Spleen (tissue), 11 donors: ENCODE measurements around the gene LYPLA2. TPM values are rescaled to one million over a fixed set of nuclear protein-coding genes. Genes with fewer than 3 reads are reported as not detected.

Experiments used
- DNase-seq: peaks from one replicate; pipeline ENCODE4 v3.0.0-alpha.2; 2020
- H3K27ac ChIP-seq, 8 donors: fragments of 200-600 bp; sonication (generic) in 7 of 8; 1 replicate in 4 of 8; 2 replicates in 4 of 8; pipeline versions ENCODE4 v1.5.0 to v1.8.0; 2016 to 2021; ENCODE audit warnings: inconsistent platforms in 4 of 8, mild to moderate bottlenecking in 4 of 8, moderate library complexity in 1 of 8
- H3K27me3 ChIP-seq, 7 donors: fragments of 200-600 bp; sonication (generic) in 6 of 7; replicated peaks in 1 of 7; 1 replicate in 4 of 7; 2 replicates in 3 of 7; pipeline versions ENCODE4 v1.5.0 to v1.8.0; 2016 to 2021; ENCODE audit warnings: inconsistent platforms in 3 of 7, mild to moderate bottlenecking in 1 of 7
- H3K36me3 ChIP-seq, 6 donors: fragments of 200-600 bp; sonication (generic) in 5 of 6; 1 replicate in 4 of 6; 2 replicates in 2 of 6; pipeline versions ENCODE4 v1.5.0 to v1.8.0; 2016 to 2021; ENCODE audit warnings: inconsistent platforms in 2 of 6
- H3K4me1 ChIP-seq, 6 donors: fragments of 200-600 bp; sonication (generic) in 5 of 6; 1 replicate in 3 of 6; 2 replicates in 3 of 6; pipeline versions ENCODE4 v1.5.0 to v1.8.0; 2016 to 2021; ENCODE audit warnings: inconsistent platforms in 3 of 6
- H3K4me3 ChIP-seq, 8 donors: fragments of 200-600 bp; sonication (generic) in 7 of 8; 1 replicate in 4 of 8; 2 replicates in 4 of 8; pipeline versions ENCODE4 v1.5.0 to v1.8.0; 2016 to 2021; ENCODE audit warnings: inconsistent platforms in 4 of 8, mild to moderate bottlenecking in 4 of 8, moderate library complexity in 2 of 8
- H3K9me3 ChIP-seq, 8 donors: fragments of 200-600 bp; sonication (generic) in 7 of 8; 1 replicate in 4 of 8; 2 replicates in 4 of 8; pipeline versions ENCODE4 v1.5.0 to v1.8.0; 2016 to 2021; ENCODE audit warnings: inconsistent platforms in 4 of 8
- CTCF ChIP-seq, 11 experiments: fragments of 200-600 bp in 7 of 11; fragments of 450-650 bp in 4 of 11; sonication (generic) in 4 of 11; IDR thresholded peaks in 8 of 11; conservative IDR thresholded peaks in 3 of 11; 1 replicate in 7 of 11; 2 replicates in 4 of 11; pipeline versions ENCODE4 v1.4.0 to v1.8.0; 2016 to 2021; ENCODE audit warnings: antibody characterized with exemption in 11 of 11, inconsistent platforms in 4 of 11, mild to moderate bottlenecking in 1 of 11
- POLR2A ChIP-seq, 3 donors: fragments of 450-650 bp; IDR thresholded peaks; one replicate each; pipeline ENCODE4 v1.5.1; 2017; ENCODE audit warnings: antibody characterized with exemption in 3 of 3, mild to moderate bottlenecking in 1 of 3
- POLR2AphosphoS5 ChIP-seq, 3 donors: sonication (generic); formaldehyde crosslinking; IDR thresholded peaks; one replicate each; pipeline ENCODE4 v1.5.1; 2017; ENCODE audit warnings: antibody characterized with exemption in 3 of 3
- WGBS, 5 donors: extraction: QIAGEN DNeasy Blood & Tissue Kit in 3 of 5; methylation state at CpG; one replicate each; pipeline versions ENCODE4 v1.1.5 to v1.1.7; 2013 to 2018; 5-methylcytosine and 5-hydroxymethylcytosine counted together
- intact Hi-C: fragments of 100-400 bp; cut with DNase I; formaldehyde crosslinking; loops from one replicate; pipeline ENCODE4 v1.15.0; 2023; ENCODE audit warnings: low total_unique reads
- polyA plus RNA-seq, 3 donors: library from polyadenylated mRNA; stranded (reverse); fragments of 200-250 nt; gene quantifications; one replicate each; pipeline ENCODE4 v1.2.1, GENCODE V29; 2013
- total RNA-seq, 7 donors: library from RNA; depleted of rRNA in 3 of 7; stranded (reverse); fragments of >200 nt in 3 of 7; fragmentation: NEBNext Ultra II Directional in 4 of 7; extraction: Animal tissue kit (Norgen Biotek cat#: 25700) in 4 of 7; gene quantifications; one replicate each; pipeline versions ENCODE4 v1.1.0 to v1.2.1, GENCODE V29; 2016 to 2021
- donor health status: healthy with polysubstance abuse.
- donor health status: DM: no; HTN: no; CAD: no; lungs with moderate emphysema.
- donor health status: DM: no; HTN: no; CAD: no.
- donor health status: Bipolar disorder and iron deficiency.
- donor health status: healthy.
- donor health status: DM: no; HTN: no; CAD: no.
- donor health status: DM: yes; HTN: yes; CAD: no.

The LYPLA2 gene
- total and polyA plus RNA-seq, 10 donors: 46.9 to 87.5 (median 55.8) TPM

GRCh38 chr1:23772049-23772853, 18.7 kb upstream of the LYPLA2 start:
- Histone ChIP-seq H3K27ac (no peak overlapping the region), H3K4me1 (peaks cover 3 to 26% (median 13%) of the 10 kb centered on the region in 6 donors), H3K4me3 (no peak overlapping the region), H3K27me3 (no peaks in the 10 kb centered on the region), H3K36me3 (peaks cover 0 to 34% (median 3%) of the 10 kb centered on the region in 6 donors), H3K9me3 (no peaks in the 10 kb centered on the region)
- WGBS, 5 donors: 21 to 22% (median 21%) methylated on average over 13 to 14 of the region's 14 CpGs
- intact Hi-C loops: no loop called here
- peak; percentile 96 for DNase-seq
- no peak for TF ChIP-seq POLR2A (IDR thresholded peaks at IDR 0.05)
- TF ChIP-seq POLR2AphosphoS5 (IDR thresholded peaks at IDR 0.05): peak in 2 of 3 donors; percentile 37 to 63
- peak; percentile 73 to 96 (median 92) for TF ChIP-seq CTCF (IDR thresholded peaks at IDR 0.05 in 8 of 11, conservative IDR thresholded peaks at IDR 0.05 in 3 of 11)

- no peak overlapping the region for H3K27ac ChIP-seq
Measured at GRCh38 chr1:23772854-23773242, 18.1 kb upstream of the LYPLA2 start.

GRCh38 chr1:23774174-23774880, 16.6 kb upstream of the LYPLA2 start:
- TF ChIP-seq POLR2AphosphoS5 (IDR thresholded peaks at IDR 0.05) (no peak), POLR2A (IDR thresholded peaks at IDR 0.05) (no peak), CTCF (IDR thresholded peaks at IDR 0.05 in 8 of 11, conservative IDR thresholded peaks at IDR 0.05 in 3 of 11) (no peak)
- Histone ChIP-seq H3K4me3 (no peak overlapping the region), H3K36me3 (peaks cover 0 to 18% (median 3%) of the 10 kb centered on the region in 6 donors), H3K27ac (no peak overlapping the region), H3K9me3 (no peaks in the 10 kb centered on the region), H3K27me3 (no peaks in the 10 kb centered on the region), H3K4me1 (peaks cover 15 to 42% (median 28%) of the 10 kb centered on the region in 6 donors)
- intact Hi-C loops: no loop called here
- no peak for DNase-seq
- WGBS, 5 donors: 75 to 84% (median 83%) methylated on average over 6 of the region's 6 CpGs

More at GRCh38 chr1:23772854-23773242, 18.1 kb upstream of the LYPLA2 start:
- peaks cover 0 to 28% (median 3%) of the 10 kb centered on the region in 6 donors for H3K36me3 ChIP-seq
- H3K4me3 ChIP-seq: no peak overlapping the region
- TF ChIP-seq POLR2A (IDR thresholded peaks at IDR 0.05): no peak
- TF ChIP-seq POLR2AphosphoS5 (IDR thresholded peaks at IDR 0.05): no peak
- TF ChIP-seq CTCF (IDR thresholded peaks at IDR 0.05 in 8 of 11, conservative IDR thresholded peaks at IDR 0.05 in 3 of 11): no peak
- intact Hi-C loops: no loop called here
- no peak for DNase-seq
- WGBS, 5 donors: 91 to 93% (median 92%) methylated on average over 10 of the region's 10 CpGs
- H3K27me3 ChIP-seq: no peaks in the 10 kb centered on the region
- H3K9me3 ChIP-seq: no peaks in the 10 kb centered on the region
- H3K4me1 ChIP-seq: peaks cover 8 to 32% (median 18%) of the 10 kb centered on the region in 6 donors

GRCh38 chr1:23776217-23776616, 14.7 kb upstream of the LYPLA2 start:
- intact Hi-C loops: no loop called here
- no peaks in the 10 kb centered on the region for H3K9me3 ChIP-seq
- H3K36me3 ChIP-seq: peaks cover 0 to 24% (median 2%) of the 10 kb centered on the region in 6 donors
- WGBS, 5 donors: 62 to 91% (median 70%) methylated on average over 2 of the region's 2 CpGs
- H3K27ac ChIP-seq: no peak overlapping the region
- no peak for TF ChIP-seq CTCF (IDR thresholded peaks at IDR 0.05 in 8 of 11, conservative IDR thresholded peaks at IDR 0.05 in 3 of 11)
- TF ChIP-seq POLR2AphosphoS5 (IDR thresholded peaks at IDR 0.05): no peak
- no peak for TF ChIP-seq POLR2A (IDR thresholded peaks at IDR 0.05)
- DNase-seq: no peak
- H3K4me1 ChIP-seq: peaks cover 25 to 61% (median 42%) of the 10 kb centered on the region in 6 donors
- no peaks in the 10 kb centered on the region for H3K27me3 ChIP-seq
- no peak overlapping the region for H3K4me3 ChIP-seq
